Tibial nerve (tissue), 4 donors: ENCODE results near the gene ERC2.

Experiments used
- CTCF ChIP-seq, 5 experiments: fragments of 200-600 bp in 3 of 5; fragments of 450-650 bp in 2 of 5; sonication (generic) in 3 of 5; IDR thresholded peaks; one replicate each; pipeline ENCODE4 v1.5.1; 2016 to 2019; ENCODE audit warnings: antibody characterized with exemption in 5 of 5, mild to moderate bottlenecking in 3 of 5, moderate library complexity in 2 of 5
- EP300 ChIP-seq, 2 donors: sonication (generic); formaldehyde crosslinking; IDR thresholded peaks; one replicate each; pipeline ENCODE4 v1.6.1; 2017; ENCODE audit warnings: antibody characterized with exemption in 2 of 2, mild to moderate bottlenecking in 1 of 2
- POLR2A ChIP-seq, 2 donors: fragments of 450-650 bp; IDR thresholded peaks; one replicate each; pipeline ENCODE4 v1.6.1; 2017; ENCODE audit warnings: antibody characterized with exemption in 2 of 2, mild to moderate bottlenecking in 2 of 2, moderate library complexity in 2 of 2

- TF ChIP-seq CTCF (IDR thresholded peaks at IDR 0.05), result no peak
- no peak for TF ChIP-seq EP300 (IDR thresholded peaks at IDR 0.05)
- no peak for TF ChIP-seq POLR2A (IDR thresholded peaks at IDR 0.05)
Measured at GRCh38 chr3:55792009-55792408, 676.3 kb downstream of the ERC2 start.
